ENCODE results near the gene PPOX.

Gene PPOX

GRCh38 chr1:161153682-161154337, 12.4 kb upstream of the PPOX start, which contains the start of gene UFC1:
Gene UFC1 (plus strand): TSS chr1:161153978. CDS start chr1:161153998, 20 bp downstream.
- peak; percentile 87 for DNase-seq

DNA sequence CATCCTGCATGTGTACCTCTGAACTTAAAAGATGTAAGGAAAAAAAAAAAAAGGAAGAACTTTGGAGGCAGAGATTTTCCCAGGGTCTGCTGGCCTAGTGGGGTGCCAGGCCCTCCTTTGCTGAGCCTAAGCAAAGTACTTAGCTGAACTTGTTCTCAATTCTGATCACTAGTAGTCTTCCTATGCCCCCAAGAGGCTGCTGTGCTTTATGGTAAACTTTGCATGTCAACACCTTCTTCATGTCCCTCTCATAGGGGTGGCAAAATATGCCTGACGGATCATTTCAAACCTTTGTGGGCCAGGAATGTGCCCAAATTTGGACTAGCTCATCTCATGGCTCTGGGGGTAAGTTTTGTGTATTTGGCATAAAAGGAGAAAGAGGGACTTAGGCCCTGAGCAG, 8.4 kb upstream of the PPOX start:
- no peak for DNase-seq

GRCh38 chr1:161158316-161159010, 7.8 kb upstream of the PPOX start:
- no peak for DNase-seq

DNA sequence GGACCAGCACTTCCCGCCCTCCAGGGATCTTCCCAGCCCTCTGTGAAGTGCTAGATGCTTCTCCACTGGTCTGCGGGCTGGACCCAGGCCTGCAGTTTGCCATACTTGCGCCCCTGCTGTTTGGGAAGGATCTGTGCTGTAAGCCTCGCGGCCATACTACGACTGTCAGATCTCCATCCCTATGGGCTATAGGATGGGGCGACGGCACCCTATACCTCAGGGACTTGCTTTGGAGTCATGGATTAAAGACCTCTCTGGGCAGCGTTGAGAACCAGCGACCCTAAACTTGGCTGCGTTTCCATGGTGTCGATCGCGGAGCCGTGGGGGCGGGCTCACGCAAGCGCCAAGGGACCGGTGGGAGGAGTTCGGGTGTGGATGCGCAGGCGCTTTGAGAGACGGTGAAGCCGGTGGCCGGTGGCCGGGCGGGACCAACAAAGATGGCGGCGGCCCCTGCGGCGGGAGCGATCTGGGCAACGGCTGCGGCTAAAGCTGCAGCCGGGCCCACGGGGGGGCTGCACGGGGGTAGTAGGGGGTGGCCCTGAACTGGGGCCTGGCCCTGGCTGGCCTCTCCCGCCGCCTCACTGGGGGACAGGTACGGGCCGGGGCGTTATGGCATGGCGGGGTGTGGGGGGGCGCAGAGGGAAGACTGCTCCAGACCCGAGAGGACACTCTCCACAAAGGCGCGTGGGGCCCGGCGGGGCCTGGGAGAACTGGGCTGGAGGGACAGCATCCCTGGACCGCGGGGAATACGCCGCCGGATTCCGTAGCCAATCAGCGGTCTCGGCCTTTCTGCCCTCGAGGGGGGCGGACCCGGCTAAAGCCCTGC, 6.9 kb upstream of the PPOX start, which contains the start of gene USP21:
USP21 (plus strand) TSS at position 414 of the 826 bp plus-strand sequence. CDS start 1,141 bp downstream, outside the sequence.
- peak; percentile 87 for DNase-seq

DNA sequence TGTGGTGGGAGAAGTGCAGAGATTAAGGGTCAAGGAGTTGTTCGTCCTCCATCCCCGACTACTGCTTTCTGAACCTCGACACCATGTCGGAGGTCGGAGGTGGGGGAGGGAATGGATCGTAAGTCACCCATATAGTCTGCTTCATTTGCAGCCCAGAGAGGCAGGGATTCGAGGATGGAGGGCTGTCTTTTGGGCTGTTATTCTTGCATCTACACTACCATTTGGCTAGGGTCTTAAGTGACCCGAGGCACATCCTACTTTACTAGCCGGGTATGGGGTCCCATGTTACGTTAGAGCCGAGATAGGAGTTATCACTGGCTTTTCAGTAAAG, 6.3 kb upstream of the PPOX start:
- no peak for DNase-seq

GRCh38 chr1:161160671-161161145, 5.5 kb upstream of the PPOX start:
- no peak for DNase-seq

DNA sequence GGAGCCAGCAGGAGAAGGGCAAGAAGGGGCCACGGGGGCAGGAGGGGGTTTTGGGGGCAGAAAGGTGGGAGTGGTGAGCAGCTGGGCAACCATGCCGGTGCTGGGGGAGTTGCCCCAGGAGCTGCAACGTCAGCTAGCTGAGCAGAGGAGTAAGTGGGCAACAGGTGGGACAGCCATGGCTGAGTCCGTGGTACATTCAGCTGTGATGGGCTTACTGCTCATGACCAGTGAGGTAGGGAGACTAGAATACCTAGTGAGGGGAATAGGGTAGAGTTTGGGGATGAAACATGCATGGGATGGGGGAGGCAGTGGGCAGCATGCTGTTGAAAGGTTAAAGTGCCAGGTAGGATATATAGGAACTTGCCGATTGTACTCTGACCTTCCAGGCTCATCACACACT, 4.6 kb upstream of the PPOX start:
- DNase-seq, result no peak

DNA sequence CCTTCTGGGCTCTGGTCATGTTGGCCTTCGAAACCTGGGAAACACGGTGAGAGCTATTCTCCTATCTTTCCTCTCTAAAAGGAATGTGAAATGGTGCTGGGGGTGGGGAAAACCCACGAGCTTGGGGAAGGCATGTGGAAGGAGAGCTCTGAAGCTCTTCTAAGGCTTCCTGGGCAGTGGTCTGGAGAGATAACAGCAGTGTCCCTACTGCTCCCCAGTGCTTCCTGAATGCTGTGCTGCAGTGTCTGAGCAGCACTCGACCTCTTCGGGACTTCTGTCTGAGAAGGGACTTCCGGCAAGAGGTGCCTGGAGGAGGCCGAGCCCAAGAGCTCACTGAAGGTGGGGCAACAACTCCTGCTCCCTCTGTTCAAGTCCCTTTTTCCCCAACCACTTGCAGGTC, 4.2 kb upstream of the PPOX start:
- DNase-seq, result no peak

GRCh38 chr1:161162806-161163205, 3.4 kb upstream of the PPOX start:
- no peak for DNase-seq

- DNase-seq, result no peak
Measured at GRCh38 chr1:161163793-161164192, 2.4 kb upstream of the PPOX start.

- DNase-seq, result no peak
Measured at GRCh38 chr1:161164901-161165610, 1.2 kb upstream of the PPOX start.

DNA sequence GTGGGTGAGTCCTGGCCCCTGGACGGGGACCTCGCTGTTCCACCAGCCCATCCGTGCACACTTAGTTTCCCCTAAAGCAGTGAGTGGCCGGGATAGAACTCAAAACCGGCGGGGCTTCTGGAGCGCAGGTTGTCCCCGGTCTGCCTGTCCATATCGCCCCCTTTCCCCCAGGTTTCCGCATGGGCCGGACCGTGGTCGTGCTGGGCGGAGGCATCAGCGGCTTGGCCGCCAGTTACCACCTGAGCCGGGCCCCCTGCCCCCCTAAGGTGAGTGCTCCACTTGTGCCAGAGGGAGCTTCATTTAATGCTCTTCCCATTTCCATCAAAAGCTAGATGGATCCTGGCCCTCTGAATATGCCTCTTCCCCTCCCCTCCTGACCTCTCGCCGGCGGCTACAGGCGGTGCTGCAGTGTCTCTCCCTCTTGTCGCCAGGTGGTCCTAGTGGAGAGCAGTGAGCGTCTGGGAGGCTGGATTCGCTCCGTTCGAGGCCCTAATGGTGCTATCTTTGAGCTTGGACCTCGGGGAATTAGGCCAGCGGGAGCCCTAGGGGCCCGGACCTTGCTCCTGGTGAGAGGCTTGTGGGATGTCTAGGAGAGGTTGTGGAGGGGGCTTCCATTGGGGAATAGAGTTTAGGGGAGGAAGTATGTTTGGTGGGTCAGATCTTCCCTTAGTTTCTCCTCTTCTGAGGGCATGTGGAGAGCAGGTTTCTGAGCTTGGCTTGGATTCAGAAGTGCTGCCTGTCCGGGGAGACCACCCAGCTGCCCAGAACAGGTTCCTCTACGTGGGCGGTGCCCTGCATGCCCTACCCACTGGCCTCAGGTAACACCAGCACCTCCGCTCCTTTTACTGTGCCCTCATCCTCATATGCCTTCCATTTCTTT, 683 bp downstream of the PPOX start:
- peak; percentile 23 for DNase-seq

DNA sequence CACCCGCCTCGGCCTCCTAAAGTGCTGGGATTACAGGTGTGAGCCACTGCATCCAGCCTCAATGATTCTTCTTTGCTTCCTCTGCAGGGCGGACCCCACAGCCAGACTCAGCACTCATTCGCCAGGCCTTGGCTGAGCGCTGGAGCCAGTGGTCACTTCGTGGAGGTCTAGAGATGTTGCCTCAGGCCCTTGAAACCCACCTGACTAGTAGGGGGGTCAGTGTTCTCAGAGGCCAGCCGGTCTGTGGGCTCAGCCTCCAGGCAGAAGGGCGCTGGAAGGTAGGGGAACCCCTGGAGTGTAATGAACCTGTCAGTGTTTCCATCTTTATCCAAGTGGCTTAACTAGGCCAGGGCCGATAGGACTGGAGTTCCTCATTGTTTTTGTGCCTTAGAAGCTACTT, 2.7 kb downstream of the PPOX start:
- DNase-seq, result no peak

GRCh38 chr1:161171191-161171590, 5.0 kb downstream of the PPOX start:
- no peak for DNase-seq

DNA sequence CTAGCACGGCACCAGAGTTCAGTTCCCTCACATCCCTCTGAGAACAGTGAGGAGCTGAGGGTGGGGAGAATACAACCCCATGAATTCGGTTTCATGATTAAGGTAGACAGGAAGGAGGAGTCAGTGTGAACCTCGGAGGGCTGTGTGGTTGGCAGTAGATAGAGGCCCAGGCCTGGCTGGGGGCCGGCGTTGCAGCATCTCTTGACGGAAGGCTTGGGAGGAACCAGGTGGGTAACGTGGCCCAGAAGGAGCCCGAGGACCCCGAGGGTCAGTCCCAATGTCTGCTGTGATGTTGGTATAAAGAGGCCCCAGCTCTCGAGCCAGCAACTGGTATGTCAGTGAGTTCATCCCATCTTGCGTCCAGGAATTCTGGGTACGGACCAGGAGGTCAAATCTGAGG, 5.5 kb downstream of the PPOX start:
- DNase-seq, result no peak

- no peak for DNase-seq
Measured at GRCh38 chr1:161172349-161172748, 6.1 kb downstream of the PPOX start.

DNA sequence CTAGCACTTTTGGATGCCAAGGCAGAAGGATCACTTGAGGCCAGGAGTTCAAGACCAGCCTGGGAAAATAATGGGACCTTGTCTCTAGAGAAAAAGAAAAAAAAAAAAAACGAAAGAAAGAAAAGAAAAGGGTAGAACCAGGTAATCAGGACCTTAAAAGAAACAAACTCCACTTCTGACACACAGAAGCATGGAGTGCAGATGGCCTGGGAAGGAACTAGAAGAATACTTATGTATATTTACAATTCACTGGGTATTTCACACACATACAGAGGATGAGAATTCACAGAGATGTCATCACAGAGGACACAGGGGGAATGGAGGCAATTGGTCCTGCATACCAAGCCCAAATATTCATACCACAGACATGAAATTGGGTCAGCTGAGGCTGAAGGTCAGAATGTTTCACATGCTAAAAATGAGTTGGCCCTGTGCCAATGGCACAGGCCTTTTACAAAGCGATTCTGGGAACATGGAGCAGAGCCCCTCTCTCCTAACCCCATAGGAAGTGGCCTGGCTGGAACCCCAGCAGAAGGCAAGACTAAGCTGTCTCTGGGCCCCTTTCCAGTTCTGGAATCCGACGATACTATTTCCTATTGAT, 6.7 kb downstream of the PPOX start:
- no peak for DNase-seq

GRCh38 chr1:161173711-161174110, 7.5 kb downstream of the PPOX start:
- DNase-seq, result no peak

GRCh38 chr1:161174911-161175310, 8.7 kb downstream of the PPOX start:
- no peak for DNase-seq

DNA sequence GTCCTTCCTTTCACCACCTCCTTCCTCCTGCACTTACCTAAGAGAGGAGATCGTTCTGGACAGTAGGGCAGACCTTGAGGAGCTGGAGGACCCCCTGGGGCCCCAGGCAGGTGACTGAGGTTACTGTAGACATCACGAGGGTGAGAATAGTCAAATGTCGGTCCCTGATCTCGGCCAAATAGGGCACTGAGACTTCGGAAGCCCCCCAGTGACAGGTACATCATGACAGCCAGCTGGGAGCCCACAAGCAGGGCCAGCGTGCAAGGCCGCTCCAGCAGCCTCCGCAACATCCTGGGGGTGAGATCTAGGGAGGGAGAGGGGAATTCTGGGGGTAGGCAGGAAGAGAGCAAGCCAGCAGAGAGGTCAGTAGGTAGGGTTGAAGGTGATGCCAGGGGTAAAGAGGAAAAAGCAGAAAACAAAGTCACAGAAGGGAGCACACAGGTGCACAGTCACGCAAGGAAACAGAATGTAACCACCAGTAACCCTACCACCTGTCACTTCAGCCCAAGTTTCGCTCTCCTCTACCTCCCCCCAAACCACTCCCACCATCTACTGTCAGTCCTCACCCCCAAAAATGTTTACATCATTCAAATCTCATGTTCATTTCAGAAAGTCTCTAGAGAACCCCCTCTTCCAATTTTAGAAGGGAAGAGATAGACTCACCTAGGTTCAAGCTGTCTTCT, 9.7 kb downstream of the PPOX start:
- DNase-seq, result no peak
